ENCODE results near the gene TMEM270. TPM values are rescaled to one million over a fixed set of nuclear protein-coding genes. Genes with fewer than 3 reads are reported as not detected.

The TMEM270 gene
- polyA plus RNA-seq, 1 of the 3 experiments (the other 2 are of a cell fraction): 0.71 TPM

DNA sequence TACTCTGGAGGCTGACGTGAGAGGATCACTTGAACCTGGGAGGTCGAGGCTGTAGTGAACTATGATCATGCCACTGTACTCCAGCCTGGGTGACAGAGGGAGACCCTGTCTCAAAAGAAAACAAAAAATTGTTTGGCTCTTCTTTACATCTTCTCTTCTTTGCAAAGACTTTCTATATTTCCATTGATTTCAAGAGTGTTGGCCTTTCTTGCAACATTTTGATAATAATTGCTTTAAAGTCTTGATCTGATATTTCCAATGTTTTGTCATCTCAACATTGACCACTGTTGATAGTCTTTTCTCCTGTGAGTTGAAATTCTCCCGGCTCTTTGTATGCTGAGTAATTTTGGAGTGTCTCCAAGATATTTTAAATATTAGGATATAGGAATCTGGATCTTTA is 48.0 kb upstream of the TMEM270 start:
- H3K4me3 ChIP-seq (ENCODE audit: low read depth in 2 of 2, low read length in 1 of 2): no peak overlapping the region
- no peaks in the 10 kb centered on the region for H3K36me3 ChIP-seq (replicated peaks in 1 of 2; ENCODE audit: control insufficient read depth in 1 of 2, insufficient read depth in 2 of 2, low read length in 1 of 2)
- 80% methylated on average over 3 of the region's 3 CpGs for WGBS (ENCODE audit: low lambda C conversion rate)
- H3K9ac ChIP-seq: no peak overlapping the region
- H3K27me3 ChIP-seq (ENCODE audit: insufficient read depth): no peaks in the 10 kb centered on the region
- H3K9me3 ChIP-seq: no peaks in the 10 kb centered on the region
- peaks cover 5% of the 10 kb centered on the region for H3F3A ChIP-seq (replicated peaks; ENCODE audit: insufficient read depth)
- TF ChIP-seq, protein P1, sequence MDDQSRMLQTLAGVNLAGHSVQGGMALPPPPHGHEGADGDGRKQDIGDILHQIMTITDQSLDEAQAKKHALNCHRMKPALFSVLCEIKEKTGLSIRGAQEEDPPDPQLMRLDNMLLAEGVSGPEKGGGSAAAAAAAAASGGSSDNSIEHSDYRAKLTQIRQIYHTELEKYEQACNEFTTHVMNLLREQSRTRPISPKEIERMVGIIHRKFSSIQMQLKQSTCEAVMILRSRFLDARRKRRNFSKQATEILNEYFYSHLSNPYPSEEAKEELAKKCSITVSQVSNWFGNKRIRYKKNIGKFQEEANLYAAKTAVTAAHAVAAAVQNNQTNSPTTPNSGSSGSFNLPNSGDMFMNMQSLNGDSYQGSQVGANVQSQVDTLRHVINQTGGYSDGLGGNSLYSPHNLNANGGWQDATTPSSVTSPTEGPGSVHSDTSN (IDR thresholded peaks at IDR 0.05): no peak
- no peak for TF ChIP-seq YY1 (IDR thresholded peaks at IDR 0.05; ENCODE audit: low read depth)
- no peak for DNase-seq
- H3K4me1 ChIP-seq (ENCODE audit: control insufficient read depth in 1 of 2, insufficient read depth in 2 of 2, low read depth in 1 of 2, low read length in 1 of 2): no peaks in the 10 kb centered on the region
- H2AFZ ChIP-seq (ENCODE audit: low read depth): no peak overlapping the region
- H3K27ac ChIP-seq (ENCODE audit: low read depth in 2 of 2, low read length in 1 of 2): no peak overlapping the region
- no peaks in the 10 kb centered on the region for H3K9me2 ChIP-seq
- H3K79me2 ChIP-seq (ENCODE audit: insufficient read depth): no peaks in the 10 kb centered on the region
- H3K4me2 ChIP-seq: no peak overlapping the region
- CTCF ChIA-PET: interaction anchor here (0.6 to 9.2 kb wide), 5 partner anchors 14 to 288 kb away, joined by 3 to 89 read pairs (median 11); no protein-coding TSS in a partner anchor
- no peaks in the 10 kb centered on the region for H4K20me1 ChIP-seq (ENCODE audit: insufficient read depth)
- POLR2A ChIA-PET: no interaction called here

DNA sequence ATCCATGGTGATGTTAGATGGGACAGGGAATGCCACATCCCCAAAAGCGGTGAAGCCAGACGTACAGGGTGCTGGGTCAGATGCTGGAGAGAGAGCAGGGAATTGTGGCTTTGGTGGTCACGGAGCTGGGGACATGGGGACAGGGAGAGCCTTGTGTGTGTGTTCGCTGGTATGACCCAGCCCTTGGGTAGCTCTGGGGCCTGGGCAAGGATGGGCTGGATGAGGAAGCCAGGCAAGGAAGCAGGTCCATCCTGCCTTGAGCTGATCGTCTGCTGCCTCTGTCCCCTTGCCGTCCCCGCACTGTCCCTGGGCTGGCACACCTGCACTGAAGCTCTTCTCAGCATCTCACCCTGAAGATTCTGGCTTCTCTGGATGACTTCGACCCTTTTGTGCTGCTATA is 45.5 kb upstream of the TMEM270 start:
- no peak for DNase-seq
- POLR2A ChIA-PET: no interaction called here
- Histone ChIP-seq H3K4me2 (no peak overlapping the region), H3K27ac (ENCODE audit: low read depth in 2 of 2, low read length in 1 of 2) (no peak overlapping the region), H3K4me3 (ENCODE audit: low read depth in 2 of 2, low read length in 1 of 2) (no peak overlapping the region), H3K9me2 (no peaks in the 10 kb centered on the region), H3K79me2 (ENCODE audit: insufficient read depth) (no peaks in the 10 kb centered on the region), H3K9me3 (no peaks in the 10 kb centered on the region), H3K36me3 (replicated peaks in 1 of 2; ENCODE audit: control insufficient read depth in 1 of 2, insufficient read depth in 2 of 2, low read length in 1 of 2) (no peaks in the 10 kb centered on the region), H3K27me3 (ENCODE audit: insufficient read depth) (no peaks in the 10 kb centered on the region), H3F3A (replicated peaks; ENCODE audit: insufficient read depth) (peaks cover 10% of the 10 kb centered on the region), H3K9ac (no peak overlapping the region), H4K20me1 (ENCODE audit: insufficient read depth) (no peaks in the 10 kb centered on the region), H2AFZ (ENCODE audit: low read depth) (no peak overlapping the region), H3K4me1 (ENCODE audit: control insufficient read depth in 1 of 2, insufficient read depth in 2 of 2, low read depth in 1 of 2, low read length in 1 of 2) (no peaks in the 10 kb centered on the region)
- CTCF ChIA-PET: interaction anchor here (1.0 to 9.2 kb wide), 4 partner anchors 11 to 40 kb away, joined by 4 to 89 read pairs (median 5); no protein-coding TSS in a partner anchor
- TF ChIP-seq JUND (IDR thresholded peaks at IDR 0.05) (no peak), FOXJ3 (CRISPR knock-in tag; IDR thresholded peaks at IDR 0.05) (no peak), FOXM1 (IDR thresholded peaks at IDR 0.05; ENCODE audit: low read depth) (no peak), NFIC (IDR thresholded peaks at IDR 0.05; ENCODE audit: borderline replicate concordance) (no peak), GABPA (IDR thresholded peaks at IDR 0.05; ENCODE audit: low read depth) (no peak), POLR2AphosphoS5 (IDR thresholded peaks at IDR 0.05; ENCODE audit: low read depth, low read length) (no peak), TEAD4 (IDR thresholded peaks at IDR 0.05; ENCODE audit: borderline replicate concordance, insufficient read depth) (no peak), CHD2 (IDR thresholded peaks at IDR 0.05; ENCODE audit: low read length, partially characterized antibody) (no peak), ELF1 (IDR thresholded peaks at IDR 0.05) (no peak), NRF1 (IDR thresholded peaks at IDR 0.05; ENCODE audit: low read depth, low read length) (no peak), EZH2phosphoT487 (IDR thresholded peaks at IDR 0.05; ENCODE audit: borderline replicate concordance, low read depth) (no peak), FOSL2 (IDR thresholded peaks at IDR 0.05; ENCODE audit: borderline replicate concordance, low read depth) (no peak), RCOR1 (IDR thresholded peaks at IDR 0.05; ENCODE audit: low read length) (no peak)
- TF ChIP-seq, protein P2, sequence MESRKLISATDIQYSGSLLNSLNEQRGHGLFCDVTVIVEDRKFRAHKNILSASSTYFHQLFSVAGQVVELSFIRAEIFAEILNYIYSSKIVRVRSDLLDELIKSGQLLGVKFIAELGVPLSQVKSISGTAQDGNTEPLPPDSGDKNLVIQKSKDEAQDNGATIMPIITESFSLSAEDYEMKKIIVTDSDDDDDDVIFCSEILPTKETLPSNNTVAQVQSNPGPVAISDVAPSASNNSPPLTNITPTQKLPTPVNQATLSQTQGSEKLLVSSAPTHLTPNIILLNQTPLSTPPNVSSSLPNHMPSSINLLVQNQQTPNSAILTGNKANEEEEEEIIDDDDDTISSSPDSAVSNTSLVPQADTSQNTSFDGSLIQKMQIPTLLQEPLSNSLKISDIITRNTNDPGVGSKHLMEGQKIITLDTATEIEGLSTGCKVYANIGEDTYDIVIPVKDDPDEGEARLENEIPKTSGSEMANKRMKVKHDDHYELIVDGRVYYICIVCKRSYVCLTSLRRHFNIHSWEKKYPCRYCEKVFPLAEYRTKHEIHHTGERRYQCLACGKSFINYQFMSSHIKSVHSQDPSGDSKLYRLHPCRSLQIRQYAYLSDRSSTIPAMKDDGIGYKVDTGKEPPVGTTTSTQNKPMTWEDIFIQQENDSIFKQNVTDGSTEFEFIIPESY (IDR thresholded peaks at IDR 0.05; ENCODE audit: borderline replicate concordance, low read depth): no peak
- TF ChIP-seq, protein P3, sequence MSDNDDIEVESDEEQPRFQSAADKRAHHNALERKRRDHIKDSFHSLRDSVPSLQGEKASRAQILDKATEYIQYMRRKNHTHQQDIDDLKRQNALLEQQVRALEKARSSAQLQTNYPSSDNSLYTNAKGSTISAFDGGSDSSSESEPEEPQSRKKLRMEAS (IDR thresholded peaks at IDR 0.05; ENCODE audit: low read depth): no peak
- 83% methylated on average over 7 of the region's 8 CpGs for WGBS (ENCODE audit: low lambda C conversion rate)

Data from SK-N-SH (cell line).